ENCODE data around the gene SLIT1.

- TF ChIP-seq, protein P1, sequence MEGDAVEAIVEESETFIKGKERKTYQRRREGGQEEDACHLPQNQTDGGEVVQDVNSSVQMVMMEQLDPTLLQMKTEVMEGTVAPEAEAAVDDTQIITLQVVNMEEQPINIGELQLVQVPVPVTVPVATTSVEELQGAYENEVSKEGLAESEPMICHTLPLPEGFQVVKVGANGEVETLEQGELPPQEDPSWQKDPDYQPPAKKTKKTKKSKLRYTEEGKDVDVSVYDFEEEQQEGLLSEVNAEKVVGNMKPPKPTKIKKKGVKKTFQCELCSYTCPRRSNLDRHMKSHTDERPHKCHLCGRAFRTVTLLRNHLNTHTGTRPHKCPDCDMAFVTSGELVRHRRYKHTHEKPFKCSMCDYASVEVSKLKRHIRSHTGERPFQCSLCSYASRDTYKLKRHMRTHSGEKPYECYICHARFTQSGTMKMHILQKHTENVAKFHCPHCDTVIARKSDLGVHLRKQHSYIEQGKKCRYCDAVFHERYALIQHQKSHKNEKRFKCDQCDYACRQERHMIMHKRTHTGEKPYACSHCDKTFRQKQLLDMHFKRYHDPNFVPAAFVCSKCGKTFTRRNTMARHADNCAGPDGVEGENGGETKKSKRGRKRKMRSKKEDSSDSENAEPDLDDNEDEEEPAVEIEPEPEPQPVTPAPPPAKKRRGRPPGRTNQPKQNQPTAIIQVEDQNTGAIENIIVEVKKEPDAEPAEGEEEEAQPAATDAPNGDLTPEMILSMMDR (IDR thresholded peaks at IDR 0.05), result no peak
- no peak for TF ChIP-seq EZH2 (IDR thresholded peaks at IDR 0.05; ENCODE audit: borderline replicate concordance, insufficient read depth, low read depth, low read length, poor library complexity, severe bottlenecking)
These were observed 210.6 kb downstream of the SLIT1 start for GRCh38 chr10:96975136-96975535.
